ENCODE measurements around the gene ZNF83. TPM values are rescaled to one million over a fixed set of nuclear protein-coding genes. Genes with fewer than 3 reads are reported as not detected.
A peak's percentile ranks its signal among the peaks of the same experiment; 100 is the strongest.
"Not testable (repeated sequence)": the region's sequence is repeated elsewhere in the genome, so short reads cannot be mapped to it uniquely, and the experiment has no call there.

The ZNF83 gene
- total RNA-seq, 2 donors from 2014 or later: 9.6 to 19.7 TPM

DNA sequence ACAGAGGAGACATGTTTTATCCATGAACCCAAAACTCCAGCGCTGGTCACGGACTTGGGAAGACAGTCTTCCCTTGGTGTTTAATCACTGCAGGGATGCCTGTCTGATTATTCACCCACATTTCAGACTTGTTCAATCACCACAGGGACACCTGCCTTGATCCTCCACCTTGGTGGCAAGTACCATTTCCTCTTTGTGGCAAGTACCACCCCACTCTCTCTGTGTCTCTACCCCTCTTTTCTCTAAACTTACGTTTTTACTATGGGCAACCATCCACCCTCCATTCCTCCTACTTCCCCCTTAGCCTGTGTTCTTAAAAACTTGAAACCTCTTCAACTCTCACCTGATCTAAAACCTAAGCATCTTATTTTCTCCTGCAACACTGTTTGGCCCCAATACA lies 16.8 kb downstream of the ZNF83 start:
- TF ChIP-seq, protein P1, sequence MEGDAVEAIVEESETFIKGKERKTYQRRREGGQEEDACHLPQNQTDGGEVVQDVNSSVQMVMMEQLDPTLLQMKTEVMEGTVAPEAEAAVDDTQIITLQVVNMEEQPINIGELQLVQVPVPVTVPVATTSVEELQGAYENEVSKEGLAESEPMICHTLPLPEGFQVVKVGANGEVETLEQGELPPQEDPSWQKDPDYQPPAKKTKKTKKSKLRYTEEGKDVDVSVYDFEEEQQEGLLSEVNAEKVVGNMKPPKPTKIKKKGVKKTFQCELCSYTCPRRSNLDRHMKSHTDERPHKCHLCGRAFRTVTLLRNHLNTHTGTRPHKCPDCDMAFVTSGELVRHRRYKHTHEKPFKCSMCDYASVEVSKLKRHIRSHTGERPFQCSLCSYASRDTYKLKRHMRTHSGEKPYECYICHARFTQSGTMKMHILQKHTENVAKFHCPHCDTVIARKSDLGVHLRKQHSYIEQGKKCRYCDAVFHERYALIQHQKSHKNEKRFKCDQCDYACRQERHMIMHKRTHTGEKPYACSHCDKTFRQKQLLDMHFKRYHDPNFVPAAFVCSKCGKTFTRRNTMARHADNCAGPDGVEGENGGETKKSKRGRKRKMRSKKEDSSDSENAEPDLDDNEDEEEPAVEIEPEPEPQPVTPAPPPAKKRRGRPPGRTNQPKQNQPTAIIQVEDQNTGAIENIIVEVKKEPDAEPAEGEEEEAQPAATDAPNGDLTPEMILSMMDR (IDR thresholded peaks at IDR 0.05): no peak

DNA sequence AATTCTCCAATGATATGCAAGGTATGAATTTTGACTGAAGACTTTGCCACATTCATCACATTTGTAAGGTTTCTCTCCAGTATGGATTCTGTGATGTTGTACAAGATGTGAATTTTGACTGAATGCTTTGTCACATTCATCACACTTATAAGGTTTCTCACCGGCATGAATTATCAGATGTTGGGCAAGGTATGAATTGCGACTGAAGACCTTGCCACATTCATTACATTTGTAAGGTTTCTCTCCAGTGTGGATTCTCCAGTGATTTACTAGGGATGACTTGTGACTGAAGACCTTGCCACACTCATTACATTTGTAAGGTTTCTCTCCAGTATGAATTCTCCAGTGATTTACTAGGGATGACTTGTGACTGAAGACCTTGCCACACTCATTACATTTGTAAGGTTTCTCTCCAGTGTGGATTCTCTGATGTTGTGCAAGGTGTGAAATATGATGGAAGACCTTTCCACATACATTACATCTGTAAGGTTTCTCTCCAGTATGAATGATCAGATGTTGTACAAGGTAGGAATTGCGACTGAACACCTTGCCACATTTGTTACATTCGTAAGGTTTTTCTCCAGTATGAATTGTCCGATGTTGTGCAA lies 24.8 kb downstream of the ZNF83 start:
- H3K27ac ChIP-seq: no peak overlapping the region
- no peak overlapping the region for H3K9ac ChIP-seq (ENCODE audit: low read depth in 2 of 2, low read length in 2 of 2)
- TF ChIP-seq, protein P1 (IDR thresholded peaks at IDR 0.05): no peak
- peaks cover 8% of the 10 kb centered on the region for H3K9me3 ChIP-seq
- no peaks in the 10 kb centered on the region for H3K36me3 ChIP-seq
- no peaks in the 10 kb centered on the region for H3K27me3 ChIP-seq
- no peak for DNase-seq
- intact Hi-C loops (cut with DNase I): no loop called here
- H3K4me3 ChIP-seq: no peak overlapping the region
- H3K4me1 ChIP-seq: no peaks in the 10 kb centered on the region

More for the DNA sequence above, 16.8 kb downstream of the ZNF83 start:
- Histone ChIP-seq H3K9ac (ENCODE audit: low read depth in 2 of 2, low read length in 2 of 2) (no peak overlapping the region), H3K36me3 (no peaks in the 10 kb centered on the region), H3K4me1 (no peaks in the 10 kb centered on the region), H3K27ac (no peak overlapping the region), H3K4me3 (no peak overlapping the region), H3K9me3 (no peaks in the 10 kb centered on the region), H3K27me3 (no peaks in the 10 kb centered on the region)
- no peak for DNase-seq
- intact Hi-C loops (cut with DNase I): no loop called here

DNA sequence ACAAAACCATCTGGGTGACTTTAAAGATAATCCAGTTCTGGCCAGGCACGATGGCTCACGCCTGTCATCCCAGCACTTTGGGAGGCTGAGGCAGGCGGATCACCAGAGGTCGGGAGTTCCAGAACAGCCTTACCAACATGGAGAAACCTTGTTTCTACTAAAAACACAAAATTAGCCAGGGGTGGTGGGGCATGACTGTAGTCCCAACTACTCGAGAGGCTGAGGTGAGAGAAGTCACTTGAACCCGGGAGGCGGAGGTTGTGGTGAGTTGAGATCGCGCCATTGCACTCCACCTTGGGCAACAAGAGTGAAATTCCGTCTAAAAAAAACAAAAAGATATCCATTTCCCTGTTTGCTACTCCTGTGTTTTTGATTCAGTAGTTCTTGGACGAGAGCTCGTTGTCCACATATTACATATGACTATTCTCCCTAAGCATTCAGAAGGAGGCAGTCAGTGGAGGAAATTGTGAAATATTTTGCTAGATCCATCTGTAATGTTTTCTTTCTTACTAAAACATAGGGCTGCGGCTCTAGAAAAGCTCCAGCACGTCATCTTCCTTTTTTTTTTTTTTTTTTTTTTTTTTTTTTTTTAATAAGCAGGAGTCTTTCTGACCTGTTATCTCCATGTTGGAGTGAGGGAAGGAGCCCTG lies 34.5 kb downstream of the ZNF83 start:
- no peaks in the 10 kb centered on the region for H3K36me3 ChIP-seq
- H3K27me3 ChIP-seq: no peaks in the 10 kb centered on the region
- no peak overlapping the region for H3K4me3 ChIP-seq
- H3K9ac ChIP-seq (ENCODE audit: low read depth in 2 of 2, low read length in 2 of 2): no peak overlapping the region
- TF ChIP-seq, protein P1 (IDR thresholded peaks at IDR 0.05): no peak
- H3K4me1 ChIP-seq: no peaks in the 10 kb centered on the region
- no peak for DNase-seq
- intact Hi-C loops (cut with DNase I): no loop called here
- no peaks in the 10 kb centered on the region for H3K9me3 ChIP-seq
- H3K27ac ChIP-seq: no peak overlapping the region

DNA sequence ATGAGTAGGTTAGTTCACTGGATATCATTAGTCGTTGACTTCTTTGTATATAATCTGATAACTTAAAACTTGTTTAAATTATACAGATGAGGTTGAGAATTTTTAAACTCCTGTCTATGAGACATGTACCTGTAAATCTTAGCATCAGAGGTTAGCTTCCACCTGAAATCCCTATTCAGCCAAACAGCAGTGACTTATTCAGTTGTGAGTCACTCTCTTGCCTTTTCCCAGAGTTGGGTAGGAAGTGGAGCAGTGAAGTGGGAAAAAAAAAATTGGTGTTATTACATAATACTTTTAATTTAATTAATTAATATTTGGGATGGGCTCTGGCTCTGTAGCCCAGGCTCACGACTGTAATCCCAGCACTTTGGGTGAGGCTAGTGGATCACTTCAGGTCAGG lies 35.2 kb downstream of the ZNF83 start:
- intact Hi-C loops (cut with DNase I): no loop called here
- no peaks in the 10 kb centered on the region for H3K27me3 ChIP-seq
- no peak for DNase-seq
- H3K9ac ChIP-seq (ENCODE audit: low read depth in 2 of 2, low read length in 2 of 2): no peak overlapping the region
- no peaks in the 10 kb centered on the region for H3K36me3 ChIP-seq
- no peak overlapping the region for H3K27ac ChIP-seq
- TF ChIP-seq, protein P1 (IDR thresholded peaks at IDR 0.05): no peak
- no peaks in the 10 kb centered on the region for H3K4me1 ChIP-seq
- H3K4me3 ChIP-seq: no peak overlapping the region
- no peaks in the 10 kb centered on the region for H3K9me3 ChIP-seq

DNA sequence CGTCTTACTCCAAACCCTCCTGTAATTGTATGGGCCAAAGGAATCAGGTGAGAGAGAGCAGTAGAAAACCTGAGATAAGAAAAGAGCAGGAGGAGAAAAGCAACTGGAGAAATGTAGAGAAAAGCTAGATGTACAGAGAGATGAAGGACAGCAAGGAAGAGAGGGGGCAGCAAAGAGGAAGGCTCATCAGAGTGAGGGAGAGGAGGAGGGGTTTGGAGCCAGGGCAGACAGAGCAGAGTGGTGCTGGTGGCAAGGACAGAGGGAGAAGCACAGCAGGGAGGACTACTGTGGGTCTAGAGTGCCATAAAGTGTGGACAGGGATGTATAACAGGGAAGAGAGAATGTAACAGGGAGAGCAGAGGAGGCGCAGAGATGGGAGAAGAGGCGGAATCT lies 36.2 kb downstream of the ZNF83 start:
- H3K36me3 ChIP-seq; intact Hi-C loops (cut with DNase I); H3K4me1 ChIP-seq; DNase-seq; H3K27me3 ChIP-seq; H3K9me3 ChIP-seq: not testable (repeated sequence)
- Histone ChIP-seq H3K9ac (ENCODE audit: low read depth in 2 of 2, low read length in 2 of 2) (peak overlapping the region; percentile 70 to 79), H3K4me3 (peak overlapping the region; percentile 67), H3K27ac (peak overlapping the region; percentile 85)

All from colonic mucosa (tissue), 4 donors.